GM04504 (cell line): ENCODE measurements around the gene SCYGR4.
"Not testable (repeated sequence)": the region's sequence is repeated elsewhere in the genome, so short reads cannot be mapped to it uniquely, and the experiment has no call there.

ENCODE experiments used
- DNase-seq: peaks from one replicate; pipeline ENCODE4 v3.0.0-alpha.2; 2012; ENCODE audit warnings: low read depth

SCYGR4 gene

GRCh38 chr2:227617316-227618230 is at the start of gene SCYGR4:
Gene SCYGR4 (plus strand): TSS chr2:227617498. CDS start chr2:227617498, 0 bp downstream.
- DNase-seq, result no peak

- DNase-seq, result no peak
Observed at GRCh38 chr2:227568852-227569169, 48.5 kb upstream of the SCYGR4 start.

GRCh38 chr2:227570615-227571014 is 46.7 kb upstream of the SCYGR4 start:
- no peak for DNase-seq

- no peak for DNase-seq
Observed at GRCh38 chr2:227576110-227576509, 41.2 kb upstream of the SCYGR4 start.

- no peak for DNase-seq
Observed at GRCh38 chr2:227576812-227577211, 40.5 kb upstream of the SCYGR4 start.

- DNase-seq, result no peak
Observed at GRCh38 chr2:227577555-227577954, 39.7 kb upstream of the SCYGR4 start.

- no peak for DNase-seq
Observed at GRCh38 chr2:227578642-227579041, 38.7 kb upstream of the SCYGR4 start.

- no peak for DNase-seq
Observed at GRCh38 chr2:227579791-227580190, 37.5 kb upstream of the SCYGR4 start.

GRCh38 chr2:227582369-227582768 is 34.9 kb upstream of the SCYGR4 start:
- no peak for DNase-seq

GRCh38 chr2:227592694-227593387 is 24.5 kb upstream of the SCYGR4 start:
- no peak for DNase-seq

GRCh38 chr2:227595797-227596196 is 21.5 kb upstream of the SCYGR4 start:
- no peak for DNase-seq

GRCh38 chr2:227597036-227597435 is 20.3 kb upstream of the SCYGR4 start:
- no peak for DNase-seq

- DNase-seq, result no peak
Observed at GRCh38 chr2:227597998-227598397, 19.3 kb upstream of the SCYGR4 start.

GRCh38 chr2:227598835-227599503 is 18.3 kb upstream of the SCYGR4 start, which contains the start of gene SCYGR2:
Gene SCYGR2 (plus strand): TSS chr2:227598893. CDS start chr2:227598893, 0 bp downstream.
- DNase-seq, result not testable (repeated sequence)

GRCh38 chr2:227602358-227602757 is 14.9 kb upstream of the SCYGR4 start:
- DNase-seq, result no peak

- DNase-seq, result no peak
Observed at GRCh38 chr2:227606476-227606875, 10.8 kb upstream of the SCYGR4 start.

GRCh38 chr2:227607941-227608340 is 9.4 kb upstream of the SCYGR4 start:
- DNase-seq, result no peak

GRCh38 chr2:227608561-227609338 is 8.5 kb upstream of the SCYGR4 start:
- no peak for DNase-seq

- no peak for DNase-seq
Observed at GRCh38 chr2:227610123-227610522, 7.2 kb upstream of the SCYGR4 start.

- DNase-seq, result no peak
Observed at GRCh38 chr2:227612546-227613271, 4.6 kb upstream of the SCYGR4 start.

- no peak for DNase-seq
Observed at GRCh38 chr2:227613272-227613660, 4.0 kb upstream of the SCYGR4 start.
